Measurements from ENCODE around the gene VEGFA.

VEGFA gene

GRCh38 chr6:43762410-43762768 lies 7.6 kb upstream of the VEGFA start:
- H3K27me3 ChIP-seq (ENCODE audit: control insufficient read depth, insufficient read depth, low read length), result no peaks in the 10 kb centered on the region
- no peak overlapping the region for H3K9ac ChIP-seq (ENCODE audit: low read length)
- H3K27ac ChIP-seq (ENCODE audit: low read length), result no peak overlapping the region
- H3K9me3 ChIP-seq (ENCODE audit: control insufficient read depth, low read depth, low read length), result no peaks in the 10 kb centered on the region
- H3K4me1 ChIP-seq (ENCODE audit: control insufficient read depth, low read depth, low read length), result peaks cover 9% of the 10 kb centered on the region
- no peak overlapping the region for H3K4me3 ChIP-seq (ENCODE audit: low read length)
- H3K36me3 ChIP-seq (ENCODE audit: control insufficient read depth, low read depth, low read length), result no peaks in the 10 kb centered on the region

GRCh38 chr6:43762966-43763695 lies 6.9 kb upstream of the VEGFA start:
- Histone ChIP-seq H3K4me1 (ENCODE audit: control insufficient read depth, low read depth, low read length) (peaks cover 12% of the 10 kb centered on the region), H3K36me3 (ENCODE audit: control insufficient read depth, low read depth, low read length) (no peaks in the 10 kb centered on the region), H3K4me3 (ENCODE audit: low read length) (no peak overlapping the region), H3K9me3 (ENCODE audit: control insufficient read depth, low read depth, low read length) (no peaks in the 10 kb centered on the region), H3K27ac (ENCODE audit: low read length) (no peak overlapping the region), H3K27me3 (ENCODE audit: control insufficient read depth, insufficient read depth, low read length) (no peaks in the 10 kb centered on the region), H3K9ac (ENCODE audit: low read length) (no peak overlapping the region)

DNA sequence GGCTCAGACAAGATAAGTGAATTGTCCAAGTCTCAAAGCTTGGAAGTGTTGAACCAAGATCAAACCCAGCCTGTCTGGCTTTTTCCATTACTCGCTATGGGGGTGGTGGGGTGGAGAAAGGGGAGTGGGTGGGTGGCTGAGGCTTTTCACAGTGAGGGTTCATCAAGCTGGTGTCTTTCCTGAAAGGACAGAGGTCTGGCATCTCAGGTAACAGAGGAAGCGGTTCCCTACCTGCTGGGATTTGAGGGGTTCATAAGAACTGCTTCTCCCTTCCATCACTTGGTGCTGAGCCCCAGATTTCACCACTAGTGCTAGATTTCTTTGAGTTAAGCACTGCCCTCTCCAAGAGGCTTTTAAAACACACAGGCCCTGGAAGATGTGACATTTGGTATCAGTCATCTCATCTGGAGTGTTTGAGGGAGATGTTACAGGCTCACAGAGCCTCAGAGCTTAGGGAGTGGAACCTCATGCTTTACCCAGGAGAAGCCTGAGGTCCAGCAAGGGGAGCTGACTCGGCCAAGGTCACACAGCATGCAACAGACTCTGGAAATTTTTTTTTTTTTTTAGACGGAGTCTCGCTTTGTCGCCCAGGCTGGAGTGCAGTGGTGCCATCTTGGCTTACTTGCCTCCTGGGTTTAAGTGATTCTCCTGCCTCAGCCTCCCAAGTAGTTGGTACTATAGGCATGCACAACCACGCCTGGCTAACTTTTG lies 6.0 kb upstream of the VEGFA start:
- Histone ChIP-seq H3K27me3 (ENCODE audit: control insufficient read depth, insufficient read depth, low read length) (no peaks in the 10 kb centered on the region), H3K27ac (ENCODE audit: low read length) (no peak overlapping the region), H3K36me3 (ENCODE audit: control insufficient read depth, low read depth, low read length) (no peaks in the 10 kb centered on the region), H3K4me3 (ENCODE audit: low read length) (no peak overlapping the region), H3K9ac (ENCODE audit: low read length) (no peak overlapping the region), H3K4me1 (ENCODE audit: control insufficient read depth, low read depth, low read length) (peaks cover 12% of the 10 kb centered on the region), H3K9me3 (ENCODE audit: control insufficient read depth, low read depth, low read length) (no peaks in the 10 kb centered on the region)

GRCh38 chr6:43764772-43765171 lies 5.2 kb upstream of the VEGFA start:
- H3K4me1 ChIP-seq (ENCODE audit: control insufficient read depth, low read depth, low read length), result peaks cover 12% of the 10 kb centered on the region
- no peaks in the 10 kb centered on the region for H3K36me3 ChIP-seq (ENCODE audit: control insufficient read depth, low read depth, low read length)
- H3K4me3 ChIP-seq (ENCODE audit: low read length), result no peak overlapping the region
- H3K27me3 ChIP-seq (ENCODE audit: control insufficient read depth, insufficient read depth, low read length), result no peaks in the 10 kb centered on the region
- no peak overlapping the region for H3K27ac ChIP-seq (ENCODE audit: low read length)
- no peak overlapping the region for H3K9ac ChIP-seq (ENCODE audit: low read length)
- no peaks in the 10 kb centered on the region for H3K9me3 ChIP-seq (ENCODE audit: control insufficient read depth, low read depth, low read length)

GRCh38 chr6:43765776-43766499 lies 4.1 kb upstream of the VEGFA start:
- Histone ChIP-seq H3K4me3 (ENCODE audit: low read length) (no peak overlapping the region), H3K4me1 (ENCODE audit: control insufficient read depth, low read depth, low read length) (peaks cover 12% of the 10 kb centered on the region), H3K9me3 (ENCODE audit: control insufficient read depth, low read depth, low read length) (no peaks in the 10 kb centered on the region), H3K9ac (ENCODE audit: low read length) (no peak overlapping the region), H3K36me3 (ENCODE audit: control insufficient read depth, low read depth, low read length) (no peaks in the 10 kb centered on the region), H3K27me3 (ENCODE audit: control insufficient read depth, insufficient read depth, low read length) (no peaks in the 10 kb centered on the region), H3K27ac (ENCODE audit: low read length) (no peak overlapping the region)

DNA sequence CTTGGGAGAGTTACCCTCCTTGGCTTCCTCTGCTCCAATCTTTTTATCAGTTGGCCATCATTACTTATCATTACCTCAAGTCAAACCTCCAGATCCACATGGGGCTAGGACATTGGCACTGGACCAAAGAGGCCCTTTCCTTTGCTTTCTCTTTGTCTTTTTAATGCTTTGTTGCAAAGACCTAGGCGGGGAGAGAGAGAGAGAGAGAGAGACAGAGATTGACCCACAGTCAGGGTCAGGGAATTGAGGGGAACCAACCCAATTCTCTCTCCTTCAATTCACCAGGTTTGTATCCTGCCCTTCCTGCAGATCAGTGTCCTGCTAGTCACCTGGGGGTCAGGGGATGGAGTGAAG lies 3.5 kb upstream of the VEGFA start:
- no peak overlapping the region for H3K27ac ChIP-seq (ENCODE audit: low read length)
- no peak overlapping the region for H3K4me3 ChIP-seq (ENCODE audit: low read length)
- H3K9ac ChIP-seq (ENCODE audit: low read length), result no peak overlapping the region
- peaks cover 12% of the 10 kb centered on the region for H3K4me1 ChIP-seq (ENCODE audit: control insufficient read depth, low read depth, low read length)
- no peaks in the 10 kb centered on the region for H3K27me3 ChIP-seq (ENCODE audit: control insufficient read depth, insufficient read depth, low read length)
- H3K36me3 ChIP-seq (ENCODE audit: control insufficient read depth, low read depth, low read length), result no peaks in the 10 kb centered on the region
- H3K9me3 ChIP-seq (ENCODE audit: control insufficient read depth, low read depth, low read length), result no peaks in the 10 kb centered on the region

- no peaks in the 10 kb centered on the region for H3K9me3 ChIP-seq (ENCODE audit: control insufficient read depth, low read depth, low read length)
- no peak overlapping the region for H3K4me3 ChIP-seq (ENCODE audit: low read length)
- no peak overlapping the region for H3K27ac ChIP-seq (ENCODE audit: low read length)
- H3K36me3 ChIP-seq (ENCODE audit: control insufficient read depth, low read depth, low read length), result no peaks in the 10 kb centered on the region
- no peak overlapping the region for H3K9ac ChIP-seq (ENCODE audit: low read length)
- H3K4me1 ChIP-seq (ENCODE audit: control insufficient read depth, low read depth, low read length), result peaks cover 12% of the 10 kb centered on the region
- no peaks in the 10 kb centered on the region for H3K27me3 ChIP-seq (ENCODE audit: control insufficient read depth, insufficient read depth, low read length)
Measured at GRCh38 chr6:43766964-43767461, 3.0 kb upstream of the VEGFA start.

DNA sequence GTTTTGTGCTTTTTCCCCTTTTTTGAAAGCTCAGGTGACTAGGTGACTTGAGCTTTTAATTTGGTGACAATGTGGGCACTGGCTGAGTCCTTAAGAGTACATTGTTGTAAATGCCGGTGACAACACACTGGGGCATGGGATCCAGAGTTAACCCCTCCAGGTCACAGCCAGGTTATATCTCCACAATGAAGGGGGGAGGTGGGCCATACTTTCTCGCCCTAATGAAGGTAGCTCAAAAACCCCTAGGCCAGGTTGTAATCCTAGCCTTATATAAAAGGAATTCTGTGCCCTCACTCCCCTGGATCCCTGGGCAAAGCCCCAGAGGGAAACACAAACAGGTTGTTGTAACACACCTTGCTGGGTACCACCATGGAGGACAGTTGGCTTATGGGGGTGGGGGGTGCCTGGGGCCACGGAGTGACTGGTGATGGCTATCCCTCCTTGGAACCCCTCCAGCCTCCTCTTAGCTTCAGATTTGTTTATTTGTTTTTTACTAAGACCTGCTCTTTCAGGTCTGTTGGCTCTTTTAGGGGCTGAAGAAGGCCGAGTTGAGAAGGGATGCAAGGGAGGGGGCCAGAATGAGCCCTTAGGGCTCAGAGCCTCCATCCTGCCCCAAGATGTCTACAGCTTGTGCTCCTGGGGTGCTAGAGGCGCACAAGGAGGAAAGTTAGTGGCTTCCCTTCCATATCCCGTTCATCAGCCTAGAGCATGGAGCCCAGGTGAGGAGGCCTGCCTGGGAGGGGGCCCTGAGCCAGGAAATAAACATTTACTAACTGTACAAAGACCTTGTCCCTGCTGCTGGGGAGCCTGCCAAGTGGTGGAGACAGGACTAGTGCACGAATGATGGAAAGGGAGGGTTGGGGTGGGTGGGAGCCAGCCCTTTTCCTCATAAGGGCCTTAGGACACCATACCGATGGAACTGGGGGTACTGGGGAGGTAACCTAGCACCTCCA lies 2.2 kb upstream of the VEGFA start:
- Histone ChIP-seq H3K9ac (ENCODE audit: low read length) (no peak overlapping the region), H3K36me3 (ENCODE audit: control insufficient read depth, low read depth, low read length) (no peaks in the 10 kb centered on the region), H3K27ac (ENCODE audit: low read length) (no peak overlapping the region), H3K4me3 (ENCODE audit: low read length) (no peak overlapping the region), H3K27me3 (ENCODE audit: control insufficient read depth, insufficient read depth, low read length) (no peaks in the 10 kb centered on the region), H3K9me3 (ENCODE audit: control insufficient read depth, low read depth, low read length) (no peaks in the 10 kb centered on the region), H3K4me1 (ENCODE audit: control insufficient read depth, low read depth, low read length) (peaks cover 18% of the 10 kb centered on the region)

GRCh38 chr6:43768506-43768860 lies 1.5 kb upstream of the VEGFA start:
- H3K36me3 ChIP-seq (ENCODE audit: control insufficient read depth, low read depth, low read length), result no peaks in the 10 kb centered on the region
- H3K4me3 ChIP-seq (ENCODE audit: low read length), result no peak overlapping the region
- peaks cover 22% of the 10 kb centered on the region for H3K4me1 ChIP-seq (ENCODE audit: control insufficient read depth, low read depth, low read length)
- no peak overlapping the region for H3K9ac ChIP-seq (ENCODE audit: low read length)
- H3K9me3 ChIP-seq (ENCODE audit: control insufficient read depth, low read depth, low read length), result no peaks in the 10 kb centered on the region
- no peak overlapping the region for H3K27ac ChIP-seq (ENCODE audit: low read length)
- no peaks in the 10 kb centered on the region for H3K27me3 ChIP-seq (ENCODE audit: control insufficient read depth, insufficient read depth, low read length)

- no peaks in the 10 kb centered on the region for H3K9me3 ChIP-seq (ENCODE audit: control insufficient read depth, low read depth, low read length)
- H3K27me3 ChIP-seq (ENCODE audit: control insufficient read depth, insufficient read depth, low read length), result no peaks in the 10 kb centered on the region
- no peaks in the 10 kb centered on the region for H3K36me3 ChIP-seq (ENCODE audit: control insufficient read depth, low read depth, low read length)
- peaks cover 23% of the 10 kb centered on the region for H3K4me1 ChIP-seq (ENCODE audit: control insufficient read depth, low read depth, low read length)
- no peak overlapping the region for H3K27ac ChIP-seq (ENCODE audit: low read length)
- no peak overlapping the region for H3K4me3 ChIP-seq (ENCODE audit: low read length)
- no peak overlapping the region for H3K9ac ChIP-seq (ENCODE audit: low read length)
Measured at GRCh38 chr6:43768983-43769525, 957 bp upstream of the VEGFA start.
